HG03066 (cell line): Measurements from ENCODE around the gene NLRP6.
"Not testable (repeated sequence)": the region's sequence is repeated elsewhere in the genome, so short reads cannot be mapped to it uniquely, and the experiment has no call there.

Experiments
- ATAC-seq: cut with Tn5 transposase; IDR thresholded peaks from one replicate; pipeline ENCODE4 v1.9.1; 2021; ENCODE audit warnings: low read depth; ENCODE audit not compliant: unreplicated experiment

NLRP6 gene

DNA sequence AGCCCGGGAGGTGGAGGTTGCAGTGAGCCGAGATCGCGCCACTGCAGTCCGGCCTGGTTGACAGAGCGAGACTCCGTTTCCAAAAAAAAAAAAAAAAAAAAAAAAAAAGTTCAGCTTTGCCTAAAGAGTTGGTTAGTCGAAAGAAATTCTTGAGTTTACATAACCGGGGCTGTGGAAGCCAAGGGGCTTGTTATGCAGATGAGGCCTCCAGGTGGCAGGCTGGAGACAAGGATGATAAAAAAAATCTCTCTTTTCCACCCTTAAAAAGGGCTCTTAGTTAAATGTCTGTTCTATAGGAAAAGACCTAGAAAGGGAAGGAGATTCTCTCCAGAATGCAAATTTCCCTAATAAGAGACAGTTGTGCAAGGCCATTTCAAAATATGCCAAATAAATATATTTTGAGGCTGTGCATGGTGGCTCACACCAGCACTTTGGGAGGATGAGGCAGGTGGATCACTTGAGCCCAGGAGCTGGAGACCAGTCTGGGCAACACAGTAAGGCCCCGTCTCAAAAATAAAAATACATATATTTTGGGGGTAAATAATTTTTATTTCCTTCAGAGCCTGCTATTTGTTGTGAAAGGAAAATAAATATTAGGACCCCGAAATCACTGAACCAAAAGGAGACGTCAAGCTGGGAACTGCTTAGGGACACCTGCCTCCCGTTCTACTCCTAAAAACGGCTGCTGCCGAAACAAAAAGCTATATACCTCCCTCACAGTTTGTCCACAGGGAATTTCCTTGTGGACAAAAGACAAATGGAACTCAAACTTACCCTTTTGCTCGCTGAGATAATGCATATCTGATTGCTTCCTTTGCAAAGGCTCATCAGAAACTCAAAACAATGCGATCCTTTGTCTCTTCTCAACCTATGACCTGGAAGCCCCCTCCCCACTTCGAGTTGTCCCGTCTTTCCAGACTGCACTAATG lies 27.0 kb downstream of the NLRP6 start:
- no peak for ATAC-seq

DNA sequence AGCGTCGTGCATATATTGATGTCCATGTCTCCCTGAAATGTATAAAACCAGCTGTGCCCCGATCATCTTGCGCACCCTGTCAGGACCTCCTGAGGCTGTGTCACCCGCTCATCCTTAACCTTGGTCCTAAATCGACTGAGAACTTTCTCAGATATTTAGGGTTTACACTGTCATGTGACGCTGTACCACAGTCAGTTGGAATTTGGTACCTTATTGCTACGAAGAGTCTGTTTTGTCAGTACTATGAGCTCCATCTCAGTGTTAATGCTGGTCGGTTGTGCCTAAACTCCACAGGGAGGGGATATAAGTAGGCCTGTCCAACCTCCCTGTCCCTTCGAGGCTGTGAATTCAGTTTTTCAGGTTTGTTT lies 27.6 kb downstream of the NLRP6 start:
- no peak for ATAC-seq

DNA sequence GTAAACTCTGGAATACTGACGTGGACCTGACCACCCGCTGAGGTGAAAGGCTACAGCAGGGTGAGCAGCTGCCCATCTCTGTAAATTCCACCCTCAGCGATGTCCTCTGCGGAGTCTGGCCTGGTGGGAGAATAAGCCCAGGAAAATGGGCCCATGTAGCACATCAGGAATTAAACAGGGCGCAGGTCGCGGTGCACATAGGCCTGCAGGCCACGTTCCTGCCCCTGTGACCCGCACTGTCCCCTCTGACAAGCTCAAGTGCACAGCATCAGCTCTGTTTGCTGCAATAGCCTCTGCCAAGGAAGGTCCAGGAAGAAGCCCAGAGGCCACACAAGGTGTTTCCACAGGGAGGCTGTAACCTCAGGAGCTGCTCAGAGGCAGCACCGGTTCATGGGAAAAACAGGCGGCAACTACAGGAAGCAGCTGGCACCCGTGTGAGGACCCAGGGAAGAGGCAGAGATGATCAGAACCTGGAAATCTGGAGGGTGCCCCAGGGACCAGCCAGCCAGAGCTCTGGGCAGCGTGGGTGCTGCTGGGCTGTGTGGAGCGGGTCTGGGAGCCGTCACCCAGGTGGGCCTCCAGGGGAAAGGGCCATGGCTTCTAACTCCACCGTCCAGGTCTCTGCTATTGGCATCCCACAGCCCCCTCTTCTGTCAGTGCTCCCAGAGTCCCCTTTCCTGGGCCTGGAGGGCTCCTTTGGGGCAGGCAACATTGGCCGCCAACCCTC lies 28.6 kb downstream of the NLRP6 start:
- ATAC-seq = no peak

DNA sequence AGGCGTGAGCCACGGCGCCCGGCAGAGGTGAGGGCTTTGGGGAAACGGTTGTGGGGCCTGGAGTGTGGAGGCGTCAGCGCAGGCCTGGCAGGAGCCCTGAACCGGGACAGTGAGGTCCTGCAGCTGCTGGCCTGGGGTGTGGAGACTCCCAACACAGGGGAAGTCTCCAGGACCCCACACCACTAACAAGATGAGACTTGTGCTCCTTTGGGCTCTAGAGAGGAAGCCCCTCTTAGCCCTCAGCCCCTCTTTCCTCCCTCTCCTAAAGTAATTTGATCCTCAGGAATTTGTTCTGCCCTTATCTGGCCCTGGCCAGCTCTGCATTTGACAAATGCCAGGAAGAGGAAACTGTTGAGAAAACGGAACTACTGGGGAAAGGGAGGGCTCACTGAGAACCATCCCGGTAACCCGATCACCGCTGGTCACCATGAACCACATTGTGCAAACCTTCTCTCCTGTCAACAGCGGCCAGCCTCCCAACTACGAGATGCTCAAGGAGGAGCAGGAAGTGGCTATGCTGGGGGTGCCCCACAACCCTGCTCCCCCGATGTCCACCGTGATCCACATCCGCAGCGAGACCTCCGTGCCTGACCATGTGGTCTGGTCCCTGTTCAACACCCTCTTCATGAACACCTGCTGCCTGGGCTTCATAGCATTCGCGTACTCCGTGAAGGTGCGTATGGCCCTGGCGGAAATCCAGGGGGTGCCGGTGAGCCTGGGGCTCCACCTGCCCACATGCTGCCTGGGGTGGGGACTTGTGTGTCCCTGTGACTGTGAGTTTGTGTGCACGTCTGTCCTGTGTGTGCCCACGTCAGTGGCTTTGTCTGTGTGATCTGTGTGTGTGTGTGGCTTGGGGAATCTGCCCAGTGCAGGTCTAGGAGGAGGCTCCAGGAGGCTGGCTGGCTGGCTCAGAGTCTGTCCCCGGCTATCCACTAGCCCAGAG lies 29.8 kb downstream of the NLRP6 start, which contains the start of gene IFITM2:
Gene IFITM2, plus strand, starts transcription at position 51 of the 943 bp plus-strand sequence. Its CDS starts 377 bp downstream, at position 428.
- ATAC-seq = not testable (repeated sequence)

DNA sequence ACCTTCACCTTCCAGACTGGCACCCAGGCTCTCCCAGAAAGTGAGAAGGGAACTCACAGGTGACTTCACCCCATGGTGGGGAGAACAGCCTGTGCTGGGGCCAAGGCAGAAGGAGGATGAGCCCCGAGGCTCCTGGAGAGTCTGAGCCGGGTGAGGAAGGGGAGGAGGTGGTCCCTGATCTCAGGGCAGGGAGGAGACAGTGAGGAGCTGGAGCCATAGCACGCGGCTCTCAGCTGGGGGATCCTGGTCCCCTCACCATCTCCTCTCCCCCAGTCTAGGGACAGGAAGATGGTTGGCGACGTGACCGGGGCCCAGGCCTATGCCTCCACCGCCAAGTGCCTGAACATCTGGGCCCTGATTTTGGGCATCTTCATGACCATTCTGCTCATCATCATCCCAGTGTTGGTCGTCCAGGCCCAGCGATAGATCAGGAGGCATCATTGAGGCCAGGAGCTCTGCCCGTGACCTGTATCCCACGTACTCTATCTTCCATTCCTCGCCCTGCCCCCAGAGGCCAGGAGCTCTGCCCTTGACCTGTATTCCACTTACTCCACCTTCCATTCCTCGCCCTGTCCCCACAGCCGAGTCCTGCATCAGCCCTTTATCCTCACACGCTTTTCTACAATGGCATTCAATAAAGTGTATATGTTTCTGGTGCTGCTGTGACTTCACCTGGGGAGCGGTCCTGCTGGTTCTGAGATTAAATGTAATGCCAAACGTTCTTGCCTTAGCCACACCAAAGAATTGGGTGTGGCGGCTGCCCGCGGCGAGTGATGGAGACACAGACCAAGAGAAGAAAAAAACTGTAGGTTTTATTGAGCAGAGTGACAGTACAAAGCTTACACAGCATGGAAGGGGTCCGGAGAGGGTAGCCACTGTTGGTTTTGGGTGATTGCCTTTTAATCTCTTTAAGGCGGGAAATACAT lies 30.8 kb downstream of the NLRP6 start:
- ATAC-seq = not testable (repeated sequence)

DNA sequence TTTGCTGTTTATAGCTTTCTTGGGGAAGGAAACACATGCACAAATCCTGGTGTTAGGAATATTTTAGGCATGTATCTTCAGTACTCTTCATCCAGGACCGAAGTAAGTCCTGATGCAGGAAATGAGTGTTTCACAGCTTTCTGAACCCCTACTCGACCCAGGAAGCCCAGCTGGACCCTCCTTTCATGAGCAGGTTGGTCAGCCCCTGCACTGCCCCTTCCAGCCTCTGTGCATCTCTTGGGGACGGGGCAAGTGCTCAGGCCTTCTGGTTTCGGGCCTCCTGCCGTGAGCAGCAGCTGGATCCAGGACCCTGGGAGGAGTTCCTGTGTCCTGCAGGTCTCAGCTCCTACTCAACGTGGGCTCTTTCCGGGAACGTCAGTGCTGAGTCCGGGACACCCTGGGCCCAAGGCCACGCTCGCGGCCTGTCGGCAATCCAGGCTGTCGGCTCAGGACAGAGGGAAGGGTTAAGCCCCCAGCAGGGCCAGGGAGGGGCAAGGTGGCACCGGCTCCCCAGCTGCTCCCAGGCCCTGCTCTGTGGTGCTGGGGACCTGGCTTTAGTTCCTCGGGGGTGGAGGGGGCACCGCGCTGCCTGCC lies 31.9 kb downstream of the NLRP6 start:
- ATAC-seq = not testable (repeated sequence)

DNA sequence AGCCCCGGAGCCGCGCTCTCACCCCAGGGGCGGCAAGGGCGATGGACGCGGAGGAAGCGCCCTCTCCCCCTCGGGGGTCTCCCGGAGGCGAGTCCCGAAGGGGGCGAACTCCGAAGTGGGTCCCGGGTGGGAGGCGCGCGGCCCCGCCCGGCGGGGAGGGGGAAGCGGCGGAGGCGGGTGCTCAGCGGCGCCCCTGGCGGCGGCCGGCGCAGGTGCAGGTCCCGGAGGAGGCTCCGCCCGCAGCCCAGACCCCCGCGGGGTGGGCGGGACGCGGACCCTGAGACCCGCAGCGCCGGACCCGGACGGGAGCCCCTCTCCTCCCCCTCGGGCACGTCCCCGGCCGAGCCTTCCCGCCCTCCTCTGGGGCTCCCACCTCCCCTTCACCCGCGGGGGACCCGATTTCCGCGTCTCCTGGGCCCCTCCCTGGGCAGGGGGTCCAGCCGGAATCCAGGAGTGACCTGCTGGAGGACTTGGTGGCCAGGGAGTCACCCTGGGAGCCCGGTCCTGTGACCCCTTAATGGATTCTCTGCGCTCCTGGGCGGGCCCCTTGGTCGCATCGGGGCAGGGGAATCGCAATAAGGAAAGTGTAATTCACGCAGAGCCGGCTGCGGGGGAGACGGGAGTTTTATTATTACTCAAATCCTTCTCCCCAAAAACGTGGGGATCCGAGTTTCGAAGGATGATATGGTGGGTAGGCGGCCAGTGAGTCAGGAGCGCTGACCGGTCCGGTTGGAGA lies 33.0 kb downstream of the NLRP6 start:
- ATAC-seq = not testable (repeated sequence)

DNA sequence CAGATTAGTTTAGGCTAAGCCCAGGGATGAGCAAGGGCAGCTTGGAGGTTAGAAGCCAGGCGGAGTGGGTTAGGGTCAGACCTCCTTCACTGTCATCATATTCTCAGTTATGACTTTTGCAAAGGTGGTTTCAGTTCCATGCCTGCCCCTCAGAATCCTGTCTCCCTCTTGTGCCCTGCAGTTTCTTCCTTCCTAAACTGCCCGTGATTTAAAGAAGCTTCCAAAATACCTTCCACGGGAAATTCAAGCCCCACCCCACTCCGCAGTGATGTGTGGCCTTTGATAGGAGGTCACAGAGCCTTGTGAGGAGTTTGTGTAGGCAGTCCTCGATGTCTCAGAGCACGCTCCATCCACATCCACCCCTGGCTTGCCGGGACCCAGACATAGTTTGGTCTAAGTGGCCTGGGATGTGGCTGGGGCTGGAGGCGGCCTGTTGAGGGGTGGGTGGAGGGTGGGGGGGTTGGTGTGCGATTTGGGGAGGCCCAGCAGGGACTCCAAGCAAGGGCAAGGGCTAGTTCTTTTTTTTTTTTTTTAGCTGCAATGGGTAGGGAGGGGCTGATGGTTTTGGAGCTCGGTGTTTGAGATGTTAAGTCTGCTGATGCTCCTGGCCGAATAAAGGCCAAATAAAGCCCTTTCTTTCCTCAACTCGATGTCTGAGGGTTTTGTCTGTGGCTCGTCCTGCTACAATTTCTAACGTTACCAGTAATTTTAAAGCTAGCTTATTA lies 34.0 kb downstream of the NLRP6 start:
- no peak for ATAC-seq

DNA sequence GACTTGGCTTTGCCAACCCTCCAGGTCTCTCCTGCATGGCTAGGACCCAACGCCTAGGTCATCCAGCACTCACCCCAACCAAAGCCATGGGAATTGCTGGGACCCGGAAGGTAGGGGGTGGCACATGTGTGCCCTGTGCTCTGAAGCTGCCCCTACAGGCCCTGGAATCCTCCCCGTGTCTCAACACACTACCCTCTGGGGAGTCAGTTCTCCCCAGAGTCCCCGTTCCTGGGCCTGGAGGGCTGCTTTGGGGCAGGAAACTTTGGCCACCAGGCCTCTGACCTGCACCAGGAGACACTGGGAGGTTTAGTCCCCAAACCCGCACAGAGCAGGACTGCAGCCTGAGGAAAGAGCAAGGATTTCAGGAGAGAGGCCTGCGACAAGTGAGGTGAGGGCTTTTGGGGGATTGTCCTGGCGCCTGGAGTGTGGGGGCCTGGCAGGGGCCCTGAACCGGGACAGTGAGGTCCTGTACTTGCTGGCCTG lies 35.1 kb downstream of the NLRP6 start:
- ATAC-seq = no peak

DNA sequence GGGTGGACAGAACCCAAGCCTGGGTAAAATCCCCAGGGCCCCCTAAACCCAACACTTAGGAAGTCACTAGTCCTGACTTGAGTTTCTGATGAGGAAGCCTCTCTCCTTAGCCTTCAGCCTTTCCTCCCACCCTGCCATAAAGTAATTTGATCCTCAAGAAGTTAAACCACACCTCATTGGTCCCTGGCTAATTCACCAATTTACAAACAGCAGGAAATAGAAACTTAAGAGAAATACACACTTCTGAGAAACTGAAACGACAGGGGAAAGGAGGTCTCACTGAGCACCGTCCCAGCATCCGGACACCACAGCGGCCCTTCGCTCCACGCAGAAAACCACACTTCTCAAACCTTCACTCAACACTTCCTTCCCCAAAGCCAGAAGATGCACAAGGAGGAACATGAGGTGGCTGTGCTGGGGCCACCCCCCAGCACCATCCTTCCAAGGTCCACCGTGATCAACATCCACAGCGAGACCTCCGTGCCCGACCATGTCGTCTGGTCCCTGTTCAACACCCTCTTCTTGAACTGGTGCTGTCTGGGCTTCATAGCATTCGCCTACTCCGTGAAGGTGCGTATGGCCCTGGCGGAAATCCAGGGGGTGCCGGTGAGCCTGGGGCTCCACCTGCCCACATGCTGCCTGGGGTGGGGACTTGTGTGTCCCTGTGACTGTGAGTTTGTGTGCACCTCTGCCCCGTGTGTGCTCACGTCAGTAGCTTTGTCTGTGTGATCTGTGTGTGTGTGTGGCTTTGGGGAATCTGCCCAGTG lies 35.8 kb downstream of the NLRP6 start, which contains the start of gene IFITM1:
Gene IFITM1, plus strand, starts transcription at position 254 of the 767 bp plus-strand sequence. Its CDS starts 131 bp downstream, at position 385.
- no peak for ATAC-seq

DNA sequence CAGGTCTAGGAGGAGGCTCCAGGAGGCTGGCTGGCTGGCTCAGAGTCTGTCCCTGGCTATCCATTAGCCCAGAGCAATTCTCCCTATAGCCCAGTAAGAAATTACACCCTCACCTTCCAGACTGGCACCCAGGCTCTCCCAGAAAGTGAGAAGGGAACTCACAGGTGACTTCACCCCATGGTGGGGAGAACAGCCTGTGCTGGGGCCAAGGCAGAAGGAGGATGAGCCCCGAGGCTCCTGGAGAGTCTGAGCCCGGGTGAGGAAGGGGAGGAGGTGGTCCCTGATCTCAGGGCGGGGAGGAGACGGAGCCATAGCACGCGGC lies 36.3 kb downstream of the NLRP6 start:
- not testable (repeated sequence) for ATAC-seq

DNA sequence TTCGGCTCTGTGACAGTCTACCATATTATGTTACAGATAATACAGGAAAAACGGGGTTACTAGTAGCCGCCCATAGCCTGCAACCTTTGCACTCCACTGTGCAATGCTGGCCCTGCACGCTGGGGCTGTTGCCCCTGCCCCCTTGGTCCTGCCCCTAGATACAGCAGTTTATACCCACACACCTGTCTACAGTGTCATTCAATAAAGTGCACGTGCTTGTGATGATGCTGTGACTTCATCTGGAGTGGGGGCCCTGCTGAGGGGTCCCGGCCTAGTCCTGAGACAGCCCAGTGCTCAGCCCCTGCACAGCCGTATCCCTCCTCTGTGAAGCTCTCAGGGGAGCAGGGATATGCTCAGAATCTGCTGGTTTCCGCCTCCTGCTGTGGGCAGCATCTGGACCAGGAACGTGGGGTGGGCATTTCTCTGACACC lies 36.9 kb downstream of the NLRP6 start:
- no peak for ATAC-seq

DNA sequence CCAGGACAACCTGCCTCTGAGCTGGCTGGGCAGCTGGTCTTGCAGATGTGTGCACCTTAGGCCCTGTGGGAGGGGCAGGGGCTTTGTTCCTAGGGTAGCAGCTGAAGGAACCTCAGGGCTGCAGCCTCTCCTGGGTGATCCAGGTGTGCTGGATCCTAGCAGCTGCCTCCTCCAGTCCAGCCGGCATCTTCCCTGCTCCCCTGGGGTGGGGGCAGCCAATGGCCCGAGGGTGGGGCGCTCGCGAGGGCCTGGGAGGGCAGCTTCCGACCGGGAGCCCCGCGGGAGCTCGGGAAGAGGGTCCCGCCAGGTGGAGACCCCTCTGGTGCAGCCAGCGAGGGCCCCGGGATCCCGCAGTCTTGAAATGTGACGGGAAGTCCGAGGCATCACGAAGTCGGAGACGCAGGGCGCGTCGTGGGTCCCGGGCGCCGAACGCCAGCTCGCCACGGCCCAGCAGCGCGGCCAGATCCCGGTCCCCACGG lies 37.3 kb downstream of the NLRP6 start:
- ATAC-seq = no peak

DNA sequence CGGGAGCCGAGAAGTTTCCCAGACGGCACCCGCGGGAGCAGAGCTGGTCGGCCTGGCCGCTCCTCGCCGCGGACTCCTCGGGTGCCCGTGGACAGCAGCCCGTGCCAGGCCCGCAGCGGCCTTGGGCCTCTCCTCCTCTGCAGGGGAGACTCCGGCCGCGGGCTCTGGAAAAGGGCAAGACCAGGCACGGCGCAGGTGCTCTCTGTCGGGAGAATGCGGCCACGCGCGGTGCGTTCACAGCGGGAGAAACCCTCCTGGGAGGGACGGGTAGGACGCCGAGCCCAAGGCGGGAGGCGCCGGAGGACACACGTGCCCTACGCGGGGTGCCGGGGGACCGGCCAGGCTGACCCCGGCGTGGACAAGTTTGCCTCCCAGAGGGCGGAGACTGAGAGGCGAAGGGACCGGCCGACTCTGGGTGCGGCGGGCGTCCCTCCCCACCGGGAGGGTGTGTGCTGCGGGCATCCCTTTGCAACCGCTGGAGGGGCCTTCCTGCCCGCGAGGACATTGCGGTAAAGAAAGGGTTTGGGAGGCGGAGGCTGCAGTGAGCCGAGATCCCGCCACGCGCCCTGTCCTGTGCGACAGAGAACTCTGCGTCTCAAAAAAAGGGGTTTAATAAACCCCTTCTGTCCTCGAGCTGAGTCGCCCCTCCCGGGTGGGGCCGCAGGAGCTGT lies 38.0 kb downstream of the NLRP6 start:
- ATAC-seq = no peak

DNA sequence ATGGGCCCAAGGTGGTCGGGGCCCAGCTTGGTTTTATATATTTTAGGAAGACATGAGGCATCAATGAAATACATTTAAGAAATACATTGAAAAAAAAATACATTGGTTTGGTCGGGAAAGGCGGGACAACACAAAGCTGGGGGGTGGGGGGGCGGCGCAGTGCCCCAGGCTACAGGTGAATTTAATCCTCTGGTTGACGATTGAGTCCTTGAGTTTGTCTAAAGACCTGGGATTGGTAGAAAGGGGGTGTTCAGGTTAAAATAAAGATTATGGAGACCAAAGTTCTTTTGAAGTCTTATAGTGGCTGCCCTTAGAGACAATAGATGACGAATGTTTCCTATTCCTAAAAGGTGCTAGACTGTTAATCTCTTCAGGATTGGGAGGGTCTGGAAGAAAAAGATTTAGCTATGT lies 38.7 kb downstream of the NLRP6 start:
- no peak for ATAC-seq
